UCSD-AML1 (cell line): ENCODE results near the gene GNB1.
A peak's percentile ranks its signal among the peaks of the same experiment; 100 is the strongest.
"Not testable (repeated sequence)": the region's sequence is repeated elsewhere in the genome, so short reads cannot be mapped to it uniquely, and the experiment has no call there.

Experiments used
- DNase-seq: peaks from one replicate; lab custom pipeline; 2025; ENCODE audit not compliant: unreplicated experiment; lab: John Stamatoyannopoulos, UW

The GNB1 gene

GRCh38 chr1:1752190-1752589, 138.7 kb downstream of the GNB1 start:
- no peak for DNase-seq

DNA sequence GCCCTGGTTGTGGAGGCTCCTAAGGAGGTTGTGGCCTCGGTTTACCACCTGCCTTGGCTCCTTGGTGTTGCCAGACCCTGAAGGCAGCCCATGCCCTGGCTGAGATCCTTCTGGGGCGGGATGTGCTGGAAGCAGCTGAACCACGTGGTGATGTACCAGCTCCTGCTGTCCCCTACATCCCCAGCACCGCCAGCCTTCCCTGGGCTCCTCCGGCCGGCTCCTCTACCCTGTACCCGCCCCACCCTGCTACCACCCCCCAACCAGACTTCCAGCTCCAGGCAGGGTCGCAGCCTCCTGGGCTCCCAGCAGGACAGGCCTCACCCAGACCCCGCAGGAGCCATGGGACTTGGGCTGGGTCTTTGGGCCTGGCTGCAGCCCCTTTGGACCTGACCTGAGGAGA, 140.9 kb downstream of the GNB1 start:
- DNase-seq, result not testable (repeated sequence)

GRCh38 chr1:1748686-1749321, 142.1 kb downstream of the GNB1 start:
- no peak for DNase-seq

DNA sequence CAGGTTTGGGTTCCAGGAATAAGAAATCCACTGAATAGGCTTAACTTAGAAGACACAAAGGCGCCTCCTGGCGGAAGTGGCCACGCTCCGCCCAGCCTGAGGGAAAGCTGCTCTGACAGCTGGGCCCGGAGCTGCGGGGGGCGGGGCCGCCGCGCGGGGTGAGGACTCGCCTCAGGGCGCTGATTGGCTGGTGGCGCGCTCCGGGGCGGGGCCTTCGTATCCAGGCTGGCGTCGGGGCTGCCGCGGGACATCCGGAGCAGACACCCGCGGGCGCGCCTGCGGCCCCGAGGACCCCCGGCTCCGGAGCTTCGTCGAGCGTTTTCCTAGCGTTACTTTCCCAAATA, 144.3 kb downstream of the GNB1 start:
- DNase-seq, result not testable (repeated sequence)

GRCh38 chr1:1745651-1746565, 145.0 kb downstream of the GNB1 start:
- peak; percentile 74 for DNase-seq

- DNase-seq, result not testable (repeated sequence)
Measured at GRCh38 chr1:1742529-1742928, 148.4 kb downstream of the GNB1 start.

- DNase-seq, result not testable (repeated sequence)
Measured at GRCh38 chr1:1741013-1741412, 149.9 kb downstream of the GNB1 start.

- DNase-seq, result not testable (repeated sequence)
Measured at GRCh38 chr1:1738799-1739337, 152.0 kb downstream of the GNB1 start.

DNA sequence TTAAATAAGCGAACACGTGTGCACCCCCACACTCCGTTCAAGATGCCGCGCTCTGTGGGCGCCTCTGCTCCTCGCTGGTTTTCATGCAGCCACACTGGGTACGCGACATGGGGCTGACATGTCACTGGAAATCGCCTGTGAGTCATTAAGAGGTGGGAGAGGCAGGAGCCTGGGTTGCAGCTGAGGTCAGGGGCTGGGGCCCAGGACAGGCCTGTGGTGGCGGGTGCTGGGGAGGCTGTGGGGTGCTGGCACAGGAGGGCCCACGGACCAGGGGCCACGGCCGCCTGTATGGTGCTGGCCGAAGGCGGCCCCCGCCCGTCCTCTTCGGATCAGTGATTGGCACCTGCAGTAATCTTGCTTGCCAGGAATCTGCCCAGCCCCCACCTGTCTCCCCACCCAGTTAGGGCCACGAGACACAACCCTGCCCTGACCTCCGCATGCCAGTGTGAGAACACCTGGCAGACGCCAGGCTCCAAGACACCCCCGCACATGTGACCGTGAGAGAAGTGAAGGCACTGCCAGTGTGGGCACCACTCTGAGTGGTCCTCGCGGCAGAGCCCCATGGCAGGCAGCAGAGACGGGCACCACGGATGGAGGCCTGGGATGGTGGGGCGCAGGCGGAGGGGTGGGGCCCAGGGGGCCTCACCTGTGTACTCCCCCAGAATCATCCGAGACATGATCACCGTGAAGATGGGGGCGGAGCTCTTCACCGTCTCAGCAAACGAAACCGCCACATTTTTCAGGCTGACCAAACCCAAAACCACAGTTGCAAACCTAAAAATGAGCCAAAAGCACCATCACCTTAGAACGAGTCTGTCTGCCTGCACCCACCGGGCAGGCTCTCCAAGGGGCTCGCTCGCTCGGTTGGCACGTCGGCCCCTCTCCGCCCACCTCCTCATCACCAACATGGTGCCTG, 153.0 kb downstream of the GNB1 start:
- DNase-seq, result not testable (repeated sequence)
